Right atrium auricular region (tissue), 2 donors: ENCODE results near the gene TSHZ3. TPM values are rescaled to one million over a fixed set of nuclear protein-coding genes. Genes with fewer than 3 reads are reported as not detected.

Experiments
- DNase-seq: peaks from one replicate; pipeline ENCODE4 v3.0.0-alpha.2; 2019; ENCODE audit warnings: low spot score
- H3K27ac ChIP-seq, 2 donors: fragments of 200-600 bp; sonication (generic); 1 replicate in 1 of 2; 2 replicates in 1 of 2; pipeline ENCODE4 v1.5.1; 2016 to 2019
- H3K27me3 ChIP-seq, 2 donors: fragments of 200-600 bp; sonication (generic); one replicate each; pipeline versions ENCODE4 v1.5.1 to v1.6.0; 2017 to 2019
- H3K36me3 ChIP-seq: fragments of 200-600 bp; sonication (generic); one replicate; pipeline ENCODE4 v1.5.1; 2016
- H3K4me1 ChIP-seq, 2 donors: fragments of 200-600 bp; sonication (generic); one replicate each; pipeline versions ENCODE4 v1.5.1 to v1.6.0; 2017 to 2019
- H3K4me3 ChIP-seq, 2 donors: fragments of 200-600 bp; sonication (generic); 1 replicate in 1 of 2; 2 replicates in 1 of 2; pipeline ENCODE4 v1.5.1; 2017 to 2019; ENCODE audit warnings: mild to moderate bottlenecking in 1 of 2, moderate library complexity in 1 of 2
- H3K9me3 ChIP-seq, 2 donors: fragments of 200-600 bp; sonication (generic); one replicate each; pipeline ENCODE4 v1.5.1; 2019
- total RNA-seq, 2 donors: library from RNA; depleted of rRNA; stranded (reverse); fragments of >200 nt; gene quantifications; one replicate each; pipeline ENCODE4 v1.1.0, GENCODE V29; 2016
- TF ChIP-seq, protein P1 (sequence below), 2 donors: fragments of 200-600 bp; sonication (generic); IDR thresholded peaks; one replicate each; pipeline ENCODE4 v1.5.1; 2019; ENCODE audit warnings: antibody characterized with exemption in 2 of 2

The TSHZ3 gene
- total RNA-seq, 2 donors from 2014 or later = 3.9 to 5.6 TPM

DNA sequence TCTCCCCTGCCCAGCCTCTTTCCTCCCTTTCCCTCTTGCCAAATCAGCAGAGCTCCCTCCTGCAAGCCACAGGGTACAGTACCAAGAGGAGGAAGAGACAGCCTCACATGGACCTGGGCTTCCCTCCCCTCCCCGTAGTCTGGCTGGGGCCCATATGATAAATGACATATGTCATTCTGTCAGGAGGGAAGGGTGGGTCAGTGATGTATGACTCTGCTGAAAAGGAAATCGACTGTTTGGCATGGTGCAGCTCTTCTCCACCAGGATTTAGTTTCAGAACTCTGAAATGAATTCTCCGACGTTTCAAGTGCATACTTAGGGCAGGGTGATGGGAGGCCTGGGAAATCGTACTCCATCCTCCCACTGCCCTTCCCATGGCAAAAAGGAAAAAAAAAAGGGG is 9.8 kb downstream of the TSHZ3 start:
- Histone ChIP-seq H3K27ac (peak overlapping the region in 1 of 2 donors; percentile 17), H3K4me1 (peaks cover 0 to 17% of the 10 kb centered on the region in 2 donors), H3K4me3 (no peak overlapping the region), H3K9me3 (no peaks in the 10 kb centered on the region), H3K27me3 (no peaks in the 10 kb centered on the region), H3K36me3 (no peaks in the 10 kb centered on the region)
- TF ChIP-seq, protein P1, sequence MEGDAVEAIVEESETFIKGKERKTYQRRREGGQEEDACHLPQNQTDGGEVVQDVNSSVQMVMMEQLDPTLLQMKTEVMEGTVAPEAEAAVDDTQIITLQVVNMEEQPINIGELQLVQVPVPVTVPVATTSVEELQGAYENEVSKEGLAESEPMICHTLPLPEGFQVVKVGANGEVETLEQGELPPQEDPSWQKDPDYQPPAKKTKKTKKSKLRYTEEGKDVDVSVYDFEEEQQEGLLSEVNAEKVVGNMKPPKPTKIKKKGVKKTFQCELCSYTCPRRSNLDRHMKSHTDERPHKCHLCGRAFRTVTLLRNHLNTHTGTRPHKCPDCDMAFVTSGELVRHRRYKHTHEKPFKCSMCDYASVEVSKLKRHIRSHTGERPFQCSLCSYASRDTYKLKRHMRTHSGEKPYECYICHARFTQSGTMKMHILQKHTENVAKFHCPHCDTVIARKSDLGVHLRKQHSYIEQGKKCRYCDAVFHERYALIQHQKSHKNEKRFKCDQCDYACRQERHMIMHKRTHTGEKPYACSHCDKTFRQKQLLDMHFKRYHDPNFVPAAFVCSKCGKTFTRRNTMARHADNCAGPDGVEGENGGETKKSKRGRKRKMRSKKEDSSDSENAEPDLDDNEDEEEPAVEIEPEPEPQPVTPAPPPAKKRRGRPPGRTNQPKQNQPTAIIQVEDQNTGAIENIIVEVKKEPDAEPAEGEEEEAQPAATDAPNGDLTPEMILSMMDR (IDR thresholded peaks at IDR 0.05) = no peak
- no peak for DNase-seq

DNA sequence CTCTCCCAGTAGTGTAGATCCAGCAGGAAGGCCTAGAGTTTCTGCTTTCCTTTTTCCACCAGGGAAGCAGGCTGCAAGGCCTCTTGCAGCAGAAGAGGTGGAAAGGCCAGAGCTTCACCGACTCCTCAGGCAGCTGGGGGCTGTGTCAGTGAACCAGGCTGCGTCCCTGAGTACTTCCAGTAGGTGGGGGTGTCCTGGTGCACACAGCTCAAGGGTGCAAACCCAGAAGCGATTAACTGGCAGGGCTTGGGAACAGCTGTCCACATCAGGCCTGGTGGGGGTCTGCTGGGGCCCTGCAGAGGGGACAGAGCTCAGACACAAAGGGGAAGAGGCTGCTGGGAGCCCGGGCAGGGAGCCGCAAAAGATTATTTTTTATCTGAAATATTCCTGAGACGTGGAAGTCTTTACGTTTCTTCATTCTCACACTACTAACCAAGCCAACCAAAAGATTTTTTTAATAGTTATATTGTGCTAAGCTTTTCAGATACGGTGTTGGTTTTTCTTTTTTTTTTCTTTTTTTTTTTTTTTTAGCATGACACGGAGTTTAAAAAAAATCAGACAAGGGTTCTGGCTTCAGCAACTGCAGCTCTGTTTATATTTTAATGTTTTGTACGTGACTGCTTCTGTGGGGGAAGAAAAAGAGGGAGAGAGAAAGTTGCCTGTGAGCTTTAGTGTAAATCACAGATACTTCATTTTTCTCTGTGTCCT is 11.0 kb downstream of the TSHZ3 start:
- no peaks in the 10 kb centered on the region for H3K36me3 ChIP-seq
- H3K4me3 ChIP-seq = no peak overlapping the region
- H3K4me1 ChIP-seq = peaks cover 0 to 17% of the 10 kb centered on the region in 2 donors
- peak overlapping the region in 1 of 2 donors; percentile 42 for H3K27ac ChIP-seq
- DNase-seq = peak; percentile 81
- no peaks in the 10 kb centered on the region for H3K9me3 ChIP-seq
- no peaks in the 10 kb centered on the region for H3K27me3 ChIP-seq
- TF ChIP-seq, protein P1 (IDR thresholded peaks at IDR 0.05) = peak; percentile 40 to 69

DNA sequence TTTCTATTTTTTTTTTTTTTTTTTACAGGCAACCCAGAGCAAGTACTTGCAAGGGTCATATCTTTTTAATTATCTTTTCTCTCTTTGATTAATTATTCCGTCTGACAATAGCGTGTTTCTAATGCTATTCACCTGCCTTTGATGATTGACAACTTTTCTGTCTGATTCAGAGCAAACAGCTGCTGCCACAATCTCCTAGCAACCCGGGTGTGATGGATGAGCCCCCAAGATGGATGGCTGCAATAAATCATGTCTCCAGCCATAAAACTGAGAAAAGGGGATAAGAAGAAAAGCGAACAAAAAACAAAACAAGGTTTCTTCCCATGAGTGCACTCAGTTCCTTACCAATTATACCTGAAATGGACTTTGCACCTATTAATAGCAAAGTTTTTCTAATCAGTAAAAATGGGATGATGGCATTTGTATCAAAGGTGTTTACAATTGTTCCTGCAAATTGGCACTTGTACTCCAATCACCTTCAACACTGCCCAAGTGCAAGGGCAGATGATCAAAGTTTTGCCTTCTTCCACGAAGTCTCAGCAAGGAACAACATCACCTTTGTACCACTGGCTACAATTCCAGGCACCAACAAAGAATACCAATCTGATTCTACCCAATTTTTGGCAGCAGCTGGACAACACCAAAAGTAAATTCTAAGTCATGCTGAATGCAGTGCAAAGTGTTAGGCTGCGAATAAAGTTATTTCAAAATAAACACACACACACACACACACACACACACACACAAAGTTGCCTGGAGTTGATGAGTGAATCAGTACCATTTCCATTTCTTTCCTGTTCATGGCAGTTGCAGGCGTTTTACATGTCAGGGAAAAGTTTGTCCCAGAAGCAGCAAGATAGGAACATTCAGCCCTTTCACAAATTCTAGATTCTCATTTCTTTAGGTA is 12.0 kb downstream of the TSHZ3 start:
- DNase-seq = no peak
- H3K27ac ChIP-seq = no peak overlapping the region
- no peaks in the 10 kb centered on the region for H3K9me3 ChIP-seq
- H3K4me1 ChIP-seq = peaks cover 0 to 17% of the 10 kb centered on the region in 2 donors
- H3K4me3 ChIP-seq = no peak overlapping the region
- TF ChIP-seq, protein P1 (IDR thresholded peaks at IDR 0.05) = no peak
- no peaks in the 10 kb centered on the region for H3K27me3 ChIP-seq
- no peaks in the 10 kb centered on the region for H3K36me3 ChIP-seq

DNA sequence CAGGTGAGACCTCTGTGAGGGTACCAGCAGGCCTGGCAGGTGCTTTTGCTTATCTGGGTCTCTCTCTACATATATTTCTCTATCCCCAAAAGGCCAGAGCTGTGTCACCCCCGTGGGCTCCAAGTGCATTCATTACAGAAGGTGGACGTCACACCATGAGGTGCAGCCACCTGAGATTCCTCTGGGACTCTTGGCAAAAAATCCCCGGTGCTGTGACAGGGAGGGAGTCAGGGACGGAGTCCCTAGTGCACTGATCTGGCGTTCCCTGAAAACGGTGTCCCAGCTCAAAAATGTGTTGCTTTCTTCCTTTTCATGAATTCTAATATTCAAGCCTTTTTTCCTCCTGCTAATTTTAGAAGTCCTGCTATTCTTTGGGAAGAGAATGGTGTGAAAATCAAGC is 13.5 kb downstream of the TSHZ3 start:
- DNase-seq = no peak
- TF ChIP-seq, protein P1 (IDR thresholded peaks at IDR 0.05) = no peak
- H3K4me3 ChIP-seq = no peak overlapping the region
- H3K4me1 ChIP-seq = peaks cover 0 to 14% of the 10 kb centered on the region in 2 donors
- no peaks in the 10 kb centered on the region for H3K27me3 ChIP-seq
- H3K9me3 ChIP-seq = no peaks in the 10 kb centered on the region
- H3K27ac ChIP-seq = no peak overlapping the region
- no peaks in the 10 kb centered on the region for H3K36me3 ChIP-seq

DNA sequence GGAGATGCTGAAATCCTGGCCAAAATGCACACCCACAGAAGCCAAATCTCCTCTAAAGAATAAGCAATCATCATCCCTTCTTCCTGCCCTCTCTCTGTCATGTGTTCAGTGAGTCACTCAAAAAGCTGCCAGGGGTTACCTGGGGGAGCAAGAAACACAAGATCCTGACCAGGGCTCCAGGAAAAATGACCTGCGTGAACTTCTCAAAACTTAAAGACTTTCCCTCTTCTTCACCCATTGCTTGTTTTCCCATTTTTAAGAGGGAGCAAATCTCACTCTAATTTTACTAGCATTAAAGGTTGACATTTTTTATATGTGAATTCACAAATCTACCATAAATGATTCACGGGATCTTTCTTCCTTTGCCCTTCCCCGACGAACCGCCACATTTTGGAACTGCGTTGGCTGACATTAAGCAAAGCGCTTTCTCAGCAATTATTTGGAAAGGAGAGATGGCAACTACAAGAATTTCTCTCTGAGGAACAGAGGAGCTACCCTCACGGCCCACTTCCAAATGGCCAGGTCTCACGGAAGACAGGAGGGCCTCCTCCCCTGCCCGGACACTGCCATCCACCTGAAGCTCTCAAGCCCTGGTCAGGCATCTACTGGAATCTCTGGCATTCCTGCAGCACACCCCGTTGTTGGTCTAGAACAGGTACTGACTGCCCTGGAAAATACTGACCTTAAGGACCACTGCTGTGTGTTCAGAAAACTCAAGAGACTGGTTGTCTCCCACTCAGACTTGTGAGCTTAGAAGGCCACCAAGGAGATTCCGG is 14.2 kb downstream of the TSHZ3 start:
- H3K4me1 ChIP-seq = peaks cover 0 to 16% of the 10 kb centered on the region in 2 donors
- DNase-seq = no peak

More for the DNA sequence above, 14.2 kb downstream of the TSHZ3 start:
- Histone ChIP-seq H3K27me3 (no peaks in the 10 kb centered on the region), H3K4me3 (no peak overlapping the region), H3K9me3 (no peaks in the 10 kb centered on the region), H3K36me3 (no peaks in the 10 kb centered on the region), H3K27ac (no peak overlapping the region)
- TF ChIP-seq, protein P1 (IDR thresholded peaks at IDR 0.05) = no peak
